GM12878 (cell line): Measurements from ENCODE around the gene MYO1E. TPM values are rescaled to one million over a fixed set of nuclear protein-coding genes. Genes with fewer than 3 reads are reported as not detected.

ENCODE experiments used
- ATAC-seq: fragments of 200-7000 bp; cut with Tn5 transposase; 3 replicates; pipeline ENCODE4 v1.9.1; 2020; ENCODE audit warnings: mild to moderate bottlenecking, moderate library complexity
- BruUV-seq: library from RNA; stranded (reverse); fragments of 400-500 nt; replicated peaks from 2 replicates; lab custom pipeline; 2021; lab: Mats Ljungman, UMichigan
- CTCF ChIA-PET: fragments of 300-600 bp; sonication (Branson Sonifier 250); formaldehyde crosslinking; extraction: SDS; loops from one replicate; lab custom pipeline; 2021; ENCODE audit warnings: inconsistent platforms; lab: Yijun Ruan, JAX
- POLR2A ChIA-PET: fragments of 350-600 bp; formaldehyde crosslinking; extraction: SDS; loops from one replicate; lab custom pipeline; 2021; ENCODE audit warnings: inconsistent platforms; lab: Charles Lee
- RAD21 ChIA-PET: fragments of 300-600 bp; sonication (Branson Sonifier 250); formaldehyde crosslinking; loops from one replicate; lab custom pipeline; 2023; ENCODE audit warnings: antibody characterized with exemption; ENCODE audit not compliant: unreplicated experiment; lab: Charles Lee
- SMC1A ChIA-PET: fragments of 300-600 bp; sonication (Branson Sonifier 250); formaldehyde crosslinking; loops from one replicate; lab custom pipeline; 2023; ENCODE audit not compliant: unreplicated experiment, uncharacterized antibody; lab: Charles Lee
- DNase-seq: peaks from one replicate; pipeline ENCODE4 v3.0.0-alpha.2; 2011; ENCODE audit warnings: low read depth, low spot score
- FAIRE-seq: peaks from 3 replicates; lab custom pipeline; 2011; peaks lifted over from hg19 to GRCh38; lab: Jason Lieb, UNC
- H2AFZ ChIP-seq: 2 replicates; pipeline ENCODE4 v1.6.0; 2011; ENCODE audit warnings: low read depth, low read length, control low read depth; ENCODE audit not compliant: control insufficient read depth
- H3K27ac ChIP-seq: 2 replicates; pipeline ENCODE4 v1.5.1; 2011; ENCODE audit warnings: control low read depth; ENCODE audit not compliant: control insufficient read depth, insufficient read depth
- H3K27me3 ChIP-seq, 2 experiments: replicated peaks in 1 of 2; 2 replicates each; pipeline versions ENCODE4 v1.6.0 to v1.6.1; 2011; ENCODE audit warnings: low read length in 1 of 2; ENCODE audit not compliant: control insufficient read depth in 2 of 2, insufficient read depth in 2 of 2
- H3K36me3 ChIP-seq, 2 experiments: 2 replicates each; pipeline ENCODE4 v1.5.1; 2011; ENCODE audit warnings: low read length in 1 of 2; ENCODE audit not compliant: control insufficient read depth in 2 of 2, insufficient read depth in 2 of 2
- H3K4me1 ChIP-seq: 2 replicates; pipeline ENCODE4 v1.6.1; 2011; ENCODE audit warnings: mild to moderate bottlenecking, low read length, moderate library complexity, mixed read lengths; ENCODE audit not compliant: control insufficient read depth, insufficient read depth
- H3K4me2 ChIP-seq: 2 replicates; pipeline ENCODE4 v1.6.0; 2011; ENCODE audit warnings: control low read depth; ENCODE audit not compliant: control insufficient read depth, insufficient read depth
- H3K4me3 ChIP-seq: fragments of 200-600 bp; sonication (generic); 2 replicates; pipeline ENCODE4 v1.5.1; 2016
- H3K79me2 ChIP-seq: 2 replicates; pipeline ENCODE4 v1.6.0; 2011; ENCODE audit warnings: low read length; ENCODE audit not compliant: control insufficient read depth, insufficient read depth
- H3K9ac ChIP-seq: 2 replicates; pipeline ENCODE4 v1.8.0; 2011; ENCODE audit warnings: low read length, control low read depth, mixed read lengths; ENCODE audit not compliant: control insufficient read depth, insufficient read depth
- H3K9me3 ChIP-seq: replicated peaks from 3 replicates; pipeline ENCODE4 v1.5.1; 2011; ENCODE audit warnings: mild to moderate bottlenecking, low read length; ENCODE audit not compliant: control insufficient read depth, insufficient read depth
- H4K20me1 ChIP-seq: 2 replicates; pipeline ENCODE4 v1.6.0; 2011; ENCODE audit not compliant: control insufficient read depth, insufficient read depth
- JUND ChIP-seq: IDR thresholded peaks from 2 replicates; pipeline ENCODE4 v1.6.1; 2012; ENCODE audit warnings: low read depth, mild to moderate bottlenecking, low read length, improper control_type of control experiment, moderate library complexity
- POLR2AphosphoS2 ChIP-seq: IDR thresholded peaks from 2 replicates; pipeline ENCODE4 v1.6.1; 2011; ENCODE audit warnings: low read depth, mild to moderate bottlenecking, low read length, improper control_type of control experiment, moderate library complexity
- POU2F2 ChIP-seq: IDR thresholded peaks from 3 replicates; pipeline ENCODE4 v1.6.1; 2011; ENCODE audit warnings: low read depth, mild to moderate bottlenecking, low read length, borderline replicate concordance
- SIX5 ChIP-seq: IDR thresholded peaks from 2 replicates; pipeline ENCODE4 v1.6.1; 2011; ENCODE audit warnings: mild to moderate bottlenecking, low read depth, low read length, moderate library complexity; ENCODE audit not compliant: severe bottlenecking
- YBX1 ChIP-seq: fragments of 450-650 bp; IDR thresholded peaks from 2 replicates; pipeline ENCODE4 v1.6.1; 2016; ENCODE audit warnings: antibody characterized with exemption
- WGBS: methylation state at CpG from one replicate; pipeline ENCODE4 v1.1.6; 2016; ENCODE audit warnings: low lambda C conversion rate; ENCODE audit not compliant: insufficient replicate concordance, insufficient coverage; ENCODE audit errors: missing lambda C conversion rate; 5-methylcytosine and 5-hydroxymethylcytosine counted together
- in situ Hi-C: fragments of 300-500 bp; cut with MboI; formaldehyde crosslinking; loops from 9 replicates; pipeline ENCODE4 v1.14.3; 2018; ENCODE audit warnings: mixed read lengths
- intact Hi-C: fragments of 100-400 bp; cut with micrococcal nuclease; formaldehyde crosslinking; loops from one replicate; pipeline ENCODE4 v1.14.2; 2022; ENCODE audit not compliant: unreplicated experiment
- polyA plus RNA-seq, 11 experiments: library from polyadenylated mRNA; depleted of rRNA in 4 of 11; unstranded in 6 of 11; stranded (reverse) in 5 of 11; fragments of >200 nt; fragmentation: Nextera tagmentation in 4 of 11; fragmentation: Illumina TruSeq in 1 of 11; extraction: Ambion mirVana in 4 of 11; extraction: Trizol in 1 of 11; gene quantifications; 1 replicate in 1 of 11; 2 replicates in 10 of 11; pipeline versions ENCODE4 v1.2.1 to v1.2.3, GENCODE V29; 2011 to 2016; ENCODE audit warnings: inconsistent platforms in 2 of 11, missing spikeins in 2 of 11, low read depth in 1 of 11
- total RNA-seq, 4 experiments: library from RNA; depleted of rRNA in 3 of 4; stranded (reverse); fragments of >200 nt in 3 of 4; fragmentation: Illumina TruSeq in 1 of 4; extraction: Trizol in 1 of 4; gene quantifications; 2 replicates each; pipeline versions ENCODE4 v1.2.1 to v1.2.3, GENCODE V29; 2013 to 2021
- TF ChIP-seq, protein P1 (sequence below): fragments of 450-650 bp; IDR thresholded peaks from 2 replicates; pipeline ENCODE4 v1.6.1; 2017; ENCODE audit warnings: low read depth, mild to moderate bottlenecking, moderate library complexity
- TF ChIP-seq, protein P2 (sequence below): IDR thresholded peaks from 2 replicates; pipeline ENCODE4 v1.6.1; 2011; ENCODE audit warnings: borderline replicate concordance, low read depth, mild to moderate bottlenecking, moderate library complexity, mixed read lengths, low read length; ENCODE audit not compliant: insufficient read depth; ENCODE audit errors: extremely low read length
- TF ChIP-seq, protein P3 (sequence below): fragments of 450-650 bp; IDR thresholded peaks from 2 replicates; pipeline ENCODE4 v1.6.1; 2017; ENCODE audit warnings: antibody characterized with exemption, mild to moderate bottlenecking, moderate library complexity
- TF ChIP-seq, protein P4 (sequence below): IDR thresholded peaks from 2 replicates; pipeline ENCODE4 v1.6.1; 2012; ENCODE audit warnings: low read depth, low read length, improper control_type of control experiment
- TF ChIP-seq, protein P5 (sequence below): fragments of 450-650 bp; IDR thresholded peaks from 2 replicates; pipeline ENCODE4 v1.6.1; 2016; ENCODE audit warnings: mild to moderate bottlenecking

Gene MYO1E
- total and polyA plus RNA-seq, 10 of the 15 experiments (the other 5 are each of a cell fraction or from before 2014, with no cell fraction given): 10.3 to 266 (median 64.9) TPM

DNA sequence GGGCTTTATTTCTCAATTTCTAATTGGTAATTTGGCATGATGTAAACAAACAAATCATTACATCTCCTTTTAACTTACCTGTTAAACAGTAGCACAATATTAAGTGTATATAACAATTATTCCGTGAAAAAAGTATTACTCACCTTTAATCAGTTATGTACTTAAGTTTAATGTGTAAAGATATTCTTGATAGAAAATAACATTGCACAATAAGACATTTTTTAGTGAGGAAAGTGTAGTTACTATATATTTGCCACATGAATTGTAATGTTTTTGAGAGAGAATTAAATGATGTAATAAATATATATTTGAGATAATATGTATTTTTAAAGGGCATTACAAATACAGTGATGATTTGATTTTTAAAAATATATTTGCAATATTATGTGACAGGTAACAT lies 278.6 kb downstream of the MYO1E start (continued):
- TF ChIP-seq, protein P1, sequence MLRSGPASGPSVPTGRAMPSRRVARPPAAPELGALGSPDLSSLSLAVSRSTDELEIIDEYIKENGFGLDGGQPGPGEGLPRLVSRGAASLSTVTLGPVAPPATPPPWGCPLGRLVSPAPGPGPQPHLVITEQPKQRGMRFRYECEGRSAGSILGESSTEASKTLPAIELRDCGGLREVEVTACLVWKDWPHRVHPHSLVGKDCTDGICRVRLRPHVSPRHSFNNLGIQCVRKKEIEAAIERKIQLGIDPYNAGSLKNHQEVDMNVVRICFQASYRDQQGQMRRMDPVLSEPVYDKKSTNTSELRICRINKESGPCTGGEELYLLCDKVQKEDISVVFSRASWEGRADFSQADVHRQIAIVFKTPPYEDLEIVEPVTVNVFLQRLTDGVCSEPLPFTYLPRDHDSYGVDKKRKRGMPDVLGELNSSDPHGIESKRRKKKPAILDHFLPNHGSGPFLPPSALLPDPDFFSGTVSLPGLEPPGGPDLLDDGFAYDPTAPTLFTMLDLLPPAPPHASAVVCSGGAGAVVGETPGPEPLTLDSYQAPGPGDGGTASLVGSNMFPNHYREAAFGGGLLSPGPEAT: no peak
- TF ChIP-seq, protein P2, sequence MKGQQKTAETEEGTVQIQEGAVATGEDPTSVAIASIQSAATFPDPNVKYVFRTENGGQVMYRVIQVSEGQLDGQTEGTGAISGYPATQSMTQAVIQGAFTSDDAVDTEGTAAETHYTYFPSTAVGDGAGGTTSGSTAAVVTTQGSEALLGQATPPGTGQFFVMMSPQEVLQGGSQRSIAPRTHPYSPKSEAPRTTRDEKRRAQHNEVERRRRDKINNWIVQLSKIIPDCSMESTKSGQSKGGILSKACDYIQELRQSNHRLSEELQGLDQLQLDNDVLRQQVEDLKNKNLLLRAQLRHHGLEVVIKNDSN: no peak
- TF ChIP-seq POLR2AphosphoS2 (no peak), SIX5 (no peak)
- TF ChIP-seq, protein P3, sequence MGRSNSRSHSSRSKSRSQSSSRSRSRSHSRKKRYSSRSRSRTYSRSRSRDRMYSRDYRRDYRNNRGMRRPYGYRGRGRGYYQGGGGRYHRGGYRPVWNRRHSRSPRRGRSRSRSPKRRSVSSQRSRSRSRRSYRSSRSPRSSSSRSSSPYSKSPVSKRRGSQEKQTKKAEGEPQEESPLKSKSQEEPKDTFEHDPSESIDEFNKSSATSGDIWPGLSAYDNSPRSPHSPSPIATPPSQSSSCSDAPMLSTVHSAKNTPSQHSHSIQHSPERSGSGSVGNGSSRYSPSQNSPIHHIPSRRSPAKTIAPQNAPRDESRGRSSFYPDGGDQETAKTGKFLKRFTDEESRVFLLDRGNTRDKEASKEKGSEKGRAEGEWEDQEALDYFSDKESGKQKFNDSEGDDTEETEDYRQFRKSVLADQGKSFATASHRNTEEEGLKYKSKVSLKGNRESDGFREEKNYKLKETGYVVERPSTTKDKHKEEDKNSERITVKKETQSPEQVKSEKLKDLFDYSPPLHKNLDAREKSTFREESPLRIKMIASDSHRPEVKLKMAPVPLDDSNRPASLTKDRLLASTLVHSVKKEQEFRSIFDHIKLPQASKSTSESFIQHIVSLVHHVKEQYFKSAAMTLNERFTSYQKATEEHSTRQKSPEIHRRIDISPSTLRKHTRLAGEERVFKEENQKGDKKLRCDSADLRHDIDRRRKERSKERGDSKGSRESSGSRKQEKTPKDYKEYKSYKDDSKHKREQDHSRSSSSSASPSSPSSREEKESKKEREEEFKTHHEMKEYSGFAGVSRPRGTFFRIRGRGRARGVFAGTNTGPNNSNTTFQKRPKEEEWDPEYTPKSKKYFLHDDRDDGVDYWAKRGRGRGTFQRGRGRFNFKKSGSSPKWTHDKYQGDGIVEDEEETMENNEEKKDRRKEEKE: no peak
- TF ChIP-seq, all 136 proteins: peak for 0

DNA sequence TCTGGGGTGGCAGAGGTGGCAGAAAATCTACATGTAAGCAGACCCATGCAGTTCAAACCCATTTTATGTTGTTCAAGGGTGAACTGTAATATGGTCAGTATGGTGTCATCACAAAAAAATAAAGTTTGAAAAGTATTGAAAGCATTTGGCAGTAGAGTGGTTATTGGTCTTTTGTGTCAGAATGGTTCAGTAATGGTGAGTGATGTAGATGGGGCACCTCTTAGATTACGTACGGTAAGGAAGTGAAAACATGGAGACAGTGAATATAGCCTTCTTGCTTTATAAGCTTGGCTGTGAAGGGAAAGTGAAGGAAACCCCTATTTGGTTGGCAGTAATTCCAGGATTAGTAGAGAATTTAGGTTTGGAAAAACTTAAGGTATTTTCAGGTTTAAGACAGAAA lies 284.9 kb downstream of the MYO1E start:
- no peak for DNase-seq
- ChIA-PET POLR2A (no interaction called here), RAD21 (no interaction called here), CTCF (no interaction called here), SMC1A (interaction anchor here (1.5 to 1.9 kb wide), 2 partner anchors 9 to 13 kb away, joined by 6 to 7 read pairs; no protein-coding TSS in a partner anchor)
- Histone ChIP-seq H3K27me3 (no peaks in the 10 kb centered on the region), H3K4me3 (no peak overlapping the region), H4K20me1 (no peaks in the 10 kb centered on the region), H3K36me3 (peaks cover 0 to 21% of the 10 kb centered on the region in 2 experiments), H3K9me3 (no peaks in the 10 kb centered on the region), H3K4me1 (no peaks in the 10 kb centered on the region), H2AFZ (no peak overlapping the region), H3K79me2 (no peaks in the 10 kb centered on the region), H3K9ac (no peak overlapping the region), H3K27ac (no peak overlapping the region), H3K4me2 (no peak overlapping the region)
- 100% methylated on average over 2 of the region's 2 CpGs for WGBS
- BruUV-seq: no TSS peak
- intact Hi-C loops (no loop called here), in situ Hi-C loops (no loop called here)
- FAIRE-seq: no peak
- no peak for ATAC-seq
- TF ChIP-seq, protein P4, sequence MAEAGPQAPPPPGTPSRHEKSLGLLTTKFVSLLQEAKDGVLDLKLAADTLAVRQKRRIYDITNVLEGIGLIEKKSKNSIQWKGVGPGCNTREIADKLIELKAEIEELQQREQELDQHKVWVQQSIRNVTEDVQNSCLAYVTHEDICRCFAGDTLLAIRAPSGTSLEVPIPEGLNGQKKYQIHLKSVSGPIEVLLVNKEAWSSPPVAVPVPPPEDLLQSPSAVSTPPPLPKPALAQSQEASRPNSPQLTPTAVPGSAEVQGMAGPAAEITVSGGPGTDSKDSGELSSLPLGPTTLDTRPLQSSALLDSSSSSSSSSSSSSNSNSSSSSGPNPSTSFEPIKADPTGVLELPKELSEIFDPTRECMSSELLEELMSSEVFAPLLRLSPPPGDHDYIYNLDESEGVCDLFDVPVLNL: no peak
- TF ChIP-seq YBX1 (no peak), POU2F2 (no peak), JUND (no peak)
- TF ChIP-seq, protein P5, sequence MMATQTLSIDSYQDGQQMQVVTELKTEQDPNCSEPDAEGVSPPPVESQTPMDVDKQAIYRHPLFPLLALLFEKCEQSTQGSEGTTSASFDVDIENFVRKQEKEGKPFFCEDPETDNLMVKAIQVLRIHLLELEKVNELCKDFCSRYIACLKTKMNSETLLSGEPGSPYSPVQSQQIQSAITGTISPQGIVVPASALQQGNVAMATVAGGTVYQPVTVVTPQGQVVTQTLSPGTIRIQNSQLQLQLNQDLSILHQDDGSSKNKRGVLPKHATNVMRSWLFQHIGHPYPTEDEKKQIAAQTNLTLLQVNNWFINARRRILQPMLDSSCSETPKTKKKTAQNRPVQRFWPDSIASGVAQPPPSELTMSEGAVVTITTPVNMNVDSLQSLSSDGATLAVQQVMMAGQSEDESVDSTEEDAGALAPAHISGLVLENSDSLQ: no peak
